Endodermal cell (in vitro differentiated cells): ENCODE measurements around the gene FXN. TPM values are rescaled to one million over a fixed set of nuclear protein-coding genes. Genes with fewer than 3 reads are reported as not detected.
"Not testable (repeated sequence)": the region's sequence is repeated elsewhere in the genome, so short reads cannot be mapped to it uniquely, and the experiment has no call there.

Experiments
- DNase-seq: peaks from one replicate; pipeline ENCODE4 v3.0.0-alpha.2; 2017
- H3K27ac ChIP-seq: 2 replicates; pipeline ENCODE4 v1.5.1; 2013; ENCODE audit warnings: mild to moderate bottlenecking, low read depth, low read length, moderate library complexity
- H3K27me3 ChIP-seq: 2 replicates; pipeline ENCODE4 v1.6.1; 2013; ENCODE audit warnings: mild to moderate bottlenecking, low read length, moderate library complexity; ENCODE audit not compliant: insufficient read depth, control insufficient read depth, poor library complexity, severe bottlenecking
- H3K36me3 ChIP-seq: 2 replicates; pipeline ENCODE4 v1.7.0; 2013; ENCODE audit warnings: mild to moderate bottlenecking, low read length, moderate library complexity; ENCODE audit not compliant: control insufficient read depth, insufficient read depth
- H3K4me1 ChIP-seq: one replicate; pipeline ENCODE4 v1.7.0; 2013; ENCODE audit warnings: low read length; ENCODE audit not compliant: control insufficient read depth, insufficient read depth
- H3K4me3 ChIP-seq: 2 replicates; pipeline ENCODE4 v1.5.1; 2013; ENCODE audit warnings: mild to moderate bottlenecking, low read length, moderate library complexity
- H3K9ac ChIP-seq: 2 replicates; pipeline ENCODE4 v1.6.1; 2013; ENCODE audit warnings: mild to moderate bottlenecking, low read length, moderate library complexity; ENCODE audit not compliant: poor library complexity, severe bottlenecking; ENCODE audit errors: extremely low read depth
- H3K9me3 ChIP-seq: 2 replicates; pipeline ENCODE4 v1.6.1; 2013; ENCODE audit warnings: mild to moderate bottlenecking, low read length, moderate library complexity; ENCODE audit not compliant: control insufficient read depth
- H3K27ac Mint-ChIP-seq: 2 replicates; pipeline ENCODE4 v1.8.0; 2020; ENCODE audit warnings: mixed read lengths
- H3K27me3 Mint-ChIP-seq: 2 replicates; pipeline ENCODE4 v1.8.0; 2021; ENCODE audit warnings: mild to moderate bottlenecking, mixed read lengths; ENCODE audit not compliant: insufficient read depth
- H3K36me3 Mint-ChIP-seq: 2 replicates; pipeline ENCODE4 v1.8.0; 2020; ENCODE audit warnings: low read depth, mixed read lengths
- H3K4me1 Mint-ChIP-seq: 2 replicates; pipeline ENCODE4 v1.8.0; 2020; ENCODE audit warnings: mixed read lengths
- H3K4me3 Mint-ChIP-seq: 2 replicates; pipeline ENCODE4 v1.8.0; 2020; ENCODE audit warnings: mild to moderate bottlenecking, moderate library complexity, mixed read lengths
- H3K9me3 Mint-ChIP-seq: 2 replicates; pipeline ENCODE4 v1.8.0; 2020; ENCODE audit warnings: mild to moderate bottlenecking, mixed read lengths
- WGBS, 2 experiments: methylation state at CpG; one replicate each; pipeline versions ENCODE4 v1.1.5 to v1.1.7; 2013; ENCODE audit warnings: missing lambda C conversion rate in 2 of 2, mixed read lengths in 1 of 2; ENCODE audit not compliant: insufficient coverage in 1 of 2, insufficient read length in 1 of 2; 5-methylcytosine and 5-hydroxymethylcytosine counted together
- total RNA-seq, 2 donors: library from RNA; stranded (reverse); fragmentation: NEBNext Ultra II Directional in 1 of 2; extraction: Animal tissue kit (Norgen Biotek cat#: 25700) in 1 of 2; gene quantifications; 2 replicates in 1 of 2; 3 replicates in 1 of 2; pipeline ENCODE4 v1.2.1, GENCODE V29; 2021
- TF ChIP-seq, protein P1 (sequence below): fragments of 200-600 bp; sonication (generic); conservative IDR thresholded peaks from 2 replicates; pipeline ENCODE4 v1.5.0; 2021; ENCODE audit warnings: antibody characterized with exemption, mild to moderate bottlenecking

Gene FXN
- total RNA-seq, 2 donors from 2014 or later: 33.0 to 34.1 TPM

DNA sequence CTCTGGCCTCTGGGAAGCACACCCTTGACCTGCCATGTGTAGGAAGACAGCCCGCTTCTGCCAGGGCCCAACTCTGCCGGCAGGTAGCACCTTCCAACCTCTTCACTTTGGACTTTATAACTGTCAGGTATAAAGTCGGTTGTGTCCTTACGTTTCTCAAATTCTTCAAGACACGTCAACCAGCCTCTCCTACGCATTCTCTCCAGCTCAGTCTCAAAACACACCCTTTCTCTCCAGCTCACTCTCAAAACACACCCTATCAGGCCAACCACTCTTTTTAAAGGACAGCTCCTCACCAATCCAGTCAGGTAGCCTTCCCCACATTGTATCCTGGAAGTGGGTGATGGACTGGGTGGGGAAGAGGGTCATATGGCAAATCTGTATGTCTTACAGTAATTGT lies 13.5 kb downstream of the FXN start:
- H3K4me1 Mint-ChIP-seq: peaks cover 19% of the 10 kb centered on the region
- peaks cover 25% of the 10 kb centered on the region for H3K36me3 Mint-ChIP-seq
- H3K9me3 Mint-ChIP-seq: no peaks in the 10 kb centered on the region
- WGBS, 2 experiments: 95 to 100% methylated on average over 4 to 6 of the region's 6 CpGs
- TF ChIP-seq, protein P1, sequence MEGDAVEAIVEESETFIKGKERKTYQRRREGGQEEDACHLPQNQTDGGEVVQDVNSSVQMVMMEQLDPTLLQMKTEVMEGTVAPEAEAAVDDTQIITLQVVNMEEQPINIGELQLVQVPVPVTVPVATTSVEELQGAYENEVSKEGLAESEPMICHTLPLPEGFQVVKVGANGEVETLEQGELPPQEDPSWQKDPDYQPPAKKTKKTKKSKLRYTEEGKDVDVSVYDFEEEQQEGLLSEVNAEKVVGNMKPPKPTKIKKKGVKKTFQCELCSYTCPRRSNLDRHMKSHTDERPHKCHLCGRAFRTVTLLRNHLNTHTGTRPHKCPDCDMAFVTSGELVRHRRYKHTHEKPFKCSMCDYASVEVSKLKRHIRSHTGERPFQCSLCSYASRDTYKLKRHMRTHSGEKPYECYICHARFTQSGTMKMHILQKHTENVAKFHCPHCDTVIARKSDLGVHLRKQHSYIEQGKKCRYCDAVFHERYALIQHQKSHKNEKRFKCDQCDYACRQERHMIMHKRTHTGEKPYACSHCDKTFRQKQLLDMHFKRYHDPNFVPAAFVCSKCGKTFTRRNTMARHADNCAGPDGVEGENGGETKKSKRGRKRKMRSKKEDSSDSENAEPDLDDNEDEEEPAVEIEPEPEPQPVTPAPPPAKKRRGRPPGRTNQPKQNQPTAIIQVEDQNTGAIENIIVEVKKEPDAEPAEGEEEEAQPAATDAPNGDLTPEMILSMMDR: no peak
- H3K27ac ChIP-seq: no peak overlapping the region
- peaks cover 7% of the 10 kb centered on the region for H3K4me1 ChIP-seq
- peaks cover 34% of the 10 kb centered on the region for H3K36me3 ChIP-seq
- no peak for DNase-seq
- H3K9ac ChIP-seq: no peak overlapping the region
- no peaks in the 10 kb centered on the region for H3K9me3 ChIP-seq
- no peaks in the 10 kb centered on the region for H3K27me3 Mint-ChIP-seq
- no peak overlapping the region for H3K4me3 ChIP-seq
- H3K27ac Mint-ChIP-seq: no peak overlapping the region
- H3K27me3 ChIP-seq: no peaks in the 10 kb centered on the region
- no peak overlapping the region for H3K4me3 Mint-ChIP-seq

DNA sequence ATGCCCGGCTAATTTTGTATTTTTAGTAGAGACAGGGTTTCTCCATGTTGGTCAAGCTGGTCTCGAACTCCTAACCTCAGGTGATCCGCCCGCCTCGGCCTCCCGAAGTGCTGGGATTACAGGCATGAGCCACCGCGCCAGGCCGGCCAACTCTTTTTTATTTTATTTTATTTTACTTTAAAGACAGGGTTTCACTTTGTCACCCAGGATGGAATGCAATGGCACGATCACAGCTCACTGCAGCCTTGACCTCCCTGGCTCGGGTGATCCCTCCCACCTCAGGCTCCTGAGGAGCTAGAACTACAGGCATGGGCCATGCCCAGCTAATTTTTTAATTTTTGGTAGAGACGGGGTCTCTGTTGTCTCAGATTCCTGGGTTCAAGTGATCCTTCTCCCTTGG lies 15.4 kb downstream of the FXN start:
- H3K27ac Mint-ChIP-seq, H3K4me3 ChIP-seq, H3K9ac ChIP-seq, H3K9me3 Mint-ChIP-seq, H3K4me1 ChIP-seq, H3K4me1 Mint-ChIP-seq, DNase-seq, H3K9me3 ChIP-seq, H3K27ac ChIP-seq, H3K4me3 Mint-ChIP-seq, H3K27me3 Mint-ChIP-seq, H3K27me3 ChIP-seq: not testable (repeated sequence)
- H3K36me3 Mint-ChIP-seq: peaks cover 28% of the 10 kb centered on the region
- H3K36me3 ChIP-seq: peaks cover 44% of the 10 kb centered on the region
- WGBS, 2 experiments: 77 to 97% methylated on average over 4 to 12 of the region's 12 CpGs

DNA sequence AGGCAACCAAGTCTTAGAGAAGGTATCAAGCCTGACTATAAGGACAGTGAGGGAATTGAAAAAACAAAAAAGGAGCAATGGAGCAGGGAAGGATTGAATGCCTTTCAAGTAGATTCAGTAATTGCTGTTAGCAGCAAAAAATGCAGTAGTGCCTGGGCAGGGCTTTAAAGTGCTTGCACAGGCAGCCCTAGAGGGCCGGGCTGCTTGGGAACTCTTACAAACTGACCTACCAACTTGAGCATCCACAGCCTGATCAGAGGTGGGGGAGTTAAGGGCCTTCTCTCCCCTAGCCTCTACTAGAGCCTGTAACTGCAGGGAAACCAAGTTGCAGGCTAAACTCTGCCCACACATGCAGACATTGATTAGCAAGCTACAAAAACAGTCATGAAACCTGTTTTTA lies 19.4 kb downstream of the FXN start:
- H3K9me3 Mint-ChIP-seq: no peaks in the 10 kb centered on the region
- no peak for DNase-seq
- H3K36me3 ChIP-seq: peaks cover 33% of the 10 kb centered on the region
- H3K36me3 Mint-ChIP-seq: peaks cover 35% of the 10 kb centered on the region
- no peak overlapping the region for H3K4me3 ChIP-seq
- WGBS, 2 experiments: 83 to 100% methylated on average over 1 of the region's 1 CpG
- no peaks in the 10 kb centered on the region for H3K27me3 Mint-ChIP-seq
- no peak overlapping the region for H3K27ac Mint-ChIP-seq
- H3K9me3 ChIP-seq: no peaks in the 10 kb centered on the region
- H3K9ac ChIP-seq: no peak overlapping the region
- no peak overlapping the region for H3K4me3 Mint-ChIP-seq
- no peaks in the 10 kb centered on the region for H3K4me1 Mint-ChIP-seq
- H3K27ac ChIP-seq: no peak overlapping the region
- H3K27me3 ChIP-seq: no peaks in the 10 kb centered on the region
- H3K4me1 ChIP-seq: no peaks in the 10 kb centered on the region
- TF ChIP-seq, protein P1: no peak

DNA sequence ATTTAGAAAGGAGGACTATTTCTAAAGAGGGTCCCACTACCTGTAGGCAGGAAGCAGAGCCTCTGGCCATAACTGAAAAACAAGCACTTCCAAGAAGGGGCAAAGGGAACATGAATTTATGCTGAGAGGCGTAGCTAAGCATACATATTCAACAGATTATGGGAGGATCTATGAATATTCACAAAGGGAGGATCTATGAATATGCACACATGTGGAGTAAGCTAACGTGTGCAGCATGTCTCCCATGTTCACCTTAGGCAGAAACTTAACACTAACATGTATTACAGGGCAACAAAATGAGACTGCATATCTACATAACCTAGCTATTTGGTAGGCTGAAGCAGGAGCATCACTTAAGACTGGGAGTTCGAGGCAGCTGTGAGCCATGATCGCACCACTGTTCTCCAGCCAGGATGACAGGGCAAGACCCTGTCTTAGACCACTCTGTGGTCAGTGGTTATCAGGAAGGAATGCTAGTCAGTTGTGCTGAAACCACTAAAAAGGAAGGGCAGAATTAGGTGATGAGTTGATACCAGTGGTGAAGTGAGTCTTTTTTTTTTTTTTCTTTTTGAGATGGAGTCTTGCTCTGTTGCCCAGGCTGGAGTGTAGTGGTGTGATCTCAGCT lies 20.8 kb downstream of the FXN start:
- Mint-ChIP-seq H3K36me3 (peaks cover 38% of the 10 kb centered on the region), H3K4me1 (peaks cover 6% of the 10 kb centered on the region), H3K9me3 (no peaks in the 10 kb centered on the region), H3K4me3 (no peak overlapping the region), H3K27me3 (no peaks in the 10 kb centered on the region), H3K27ac (no peak overlapping the region)
- H3K4me1 ChIP-seq: no peaks in the 10 kb centered on the region
- no peak for DNase-seq
- H3K9me3 ChIP-seq: no peaks in the 10 kb centered on the region
- H3K27me3 ChIP-seq: no peaks in the 10 kb centered on the region
- TF ChIP-seq, protein P1: no peak
- no peak overlapping the region for H3K9ac ChIP-seq
- WGBS, 2 experiments: 94 to 96% methylated on average over 3 to 4 of the region's 4 CpGs
- H3K27ac ChIP-seq: no peak overlapping the region
- peaks cover 35% of the 10 kb centered on the region for H3K36me3 ChIP-seq
- H3K4me3 ChIP-seq: no peak overlapping the region
